HL-60 (cell line): ENCODE measurements around the gene MAMDC2.

Source experiments
- CTCF ChIP-seq: IDR thresholded peaks from one replicate; pipeline ENCODE4 v1.5.1; 2011; ENCODE audit warnings: low read length, control low read depth, inconsistent platforms; ENCODE audit not compliant: insufficient read depth
- GABPA ChIP-seq: IDR thresholded peaks from 2 replicates; pipeline ENCODE4 v1.6.1; 2012; ENCODE audit warnings: low read depth
- POLR2AphosphoS5 ChIP-seq: IDR thresholded peaks from 2 replicates; pipeline ENCODE4 v1.6.1; 2012; ENCODE audit warnings: low read depth
- REST ChIP-seq: IDR thresholded peaks from 2 replicates; pipeline ENCODE4 v1.6.1; 2012; ENCODE audit warnings: low read depth; ENCODE audit not compliant: insufficient replicate concordance
- SPI1 ChIP-seq: IDR thresholded peaks from 2 replicates; pipeline ENCODE4 v1.6.1; 2012; ENCODE audit warnings: low read depth, mild to moderate bottlenecking, borderline replicate concordance

- TF ChIP-seq CTCF, result no peak
- TF ChIP-seq REST, result no peak
- TF ChIP-seq GABPA, result no peak
- no peak for TF ChIP-seq POLR2AphosphoS5
- no peak for TF ChIP-seq SPI1
These were observed 1.1 kb downstream of the MAMDC2 start for GRCh38 chr9:70044490-70045307.
